ENCODE measurements around the gene SMIM43. TPM values are rescaled to one million over a fixed set of nuclear protein-coding genes. Genes with fewer than 3 reads are reported as not detected.
"Not testable (repeated sequence)": the region's sequence is repeated elsewhere in the genome, so short reads cannot be mapped to it uniquely, and the experiment has no call there.

Gene SMIM43
- total and polyA plus RNA-seq, 2 donors: 0.21 to 0.25 TPM

DNA sequence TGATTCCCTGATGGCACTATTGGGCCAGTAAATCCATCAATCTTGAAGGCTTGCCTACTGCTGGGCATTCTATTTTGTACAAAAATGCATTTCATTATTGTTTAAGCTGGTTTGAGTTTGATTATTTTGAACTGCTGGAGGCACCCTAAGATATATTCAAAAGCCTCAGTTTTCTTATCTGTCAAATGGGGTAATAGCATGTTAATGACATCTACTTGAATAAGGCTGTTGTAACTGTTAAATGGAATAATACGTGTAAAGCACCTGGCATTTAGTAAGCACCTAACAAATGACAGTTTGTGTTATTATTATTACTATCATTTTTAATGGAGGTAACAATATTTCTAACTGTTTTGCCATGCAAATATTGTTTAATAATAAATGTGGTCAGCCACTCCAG, 6.9 kb upstream of the SMIM43 start:
- DNase-seq (ENCODE audit: extremely low spot score): no peak
- no peak overlapping the region for H3K27ac ChIP-seq (ENCODE audit: low read depth)
- WGBS: 87% methylated on average over 1 of the region's 1 CpG

GRCh38 chr4:121769341-121769740, 4.4 kb upstream of the SMIM43 start:
- Histone ChIP-seq H3K27ac (ENCODE audit: low read depth) (no peak overlapping the region), H3K4me1 (ENCODE audit: insufficient read depth) (peaks cover 3% of the 10 kb centered on the region), H3K4me3 (ENCODE audit: low read depth, low read length) (no peak overlapping the region), H3K36me3 (ENCODE audit: insufficient read depth) (no peaks in the 10 kb centered on the region)
- 93% methylated on average over 2 of the region's 2 CpGs for WGBS
- DNase-seq (ENCODE audit: extremely low spot score): no peak

More for the DNA sequence above, 6.9 kb upstream of the SMIM43 start:
- H3K4me3 ChIP-seq (ENCODE audit: low read depth, low read length): no peak overlapping the region
- H3K36me3 ChIP-seq (ENCODE audit: insufficient read depth): no peaks in the 10 kb centered on the region
- no peaks in the 10 kb centered on the region for H3K4me1 ChIP-seq (ENCODE audit: insufficient read depth)

- no peaks in the 10 kb centered on the region for H3K36me3 ChIP-seq (ENCODE audit: insufficient read depth)
- DNase-seq (ENCODE audit: extremely low spot score): no peak
- H3K27ac ChIP-seq (ENCODE audit: low read depth): no peak overlapping the region
- 92% methylated on average over 4 of the region's 4 CpGs for WGBS
- H3K4me1 ChIP-seq (ENCODE audit: insufficient read depth): peaks cover 3% of the 10 kb centered on the region
- no peak overlapping the region for H3K4me3 ChIP-seq (ENCODE audit: low read depth, low read length)
Observed at GRCh38 chr4:121767166-121767565, 2.2 kb upstream of the SMIM43 start.

DNA sequence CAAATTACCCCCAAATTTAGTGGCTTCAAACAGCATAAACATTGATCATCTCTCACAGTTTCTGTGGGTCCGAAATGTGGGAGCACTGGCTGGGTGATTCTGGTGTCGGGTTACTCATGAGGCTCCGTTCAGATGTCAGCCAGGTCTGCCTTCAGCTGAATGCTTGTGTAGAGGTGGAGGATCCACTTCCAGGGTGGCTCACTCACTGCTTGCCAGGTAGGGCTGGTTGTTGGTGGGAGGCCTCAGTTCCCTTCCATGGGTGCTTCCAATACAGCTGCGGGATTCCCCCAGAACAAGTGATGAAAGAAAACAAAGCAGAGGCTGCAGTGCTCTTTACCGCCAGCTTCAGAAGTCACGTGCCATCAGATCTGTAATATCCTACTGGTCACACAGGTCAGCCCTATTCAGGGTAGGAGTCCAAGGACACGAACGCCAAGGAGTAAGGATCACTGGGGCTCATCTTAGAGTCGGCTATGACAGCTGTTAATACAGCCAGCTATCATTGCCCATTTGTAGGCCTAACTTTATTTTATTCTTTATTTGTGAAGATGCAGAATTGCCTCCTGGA, 1.1 kb upstream of the SMIM43 start:
- H3K27ac ChIP-seq (ENCODE audit: low read depth): no peak overlapping the region
- no peaks in the 10 kb centered on the region for H3K36me3 ChIP-seq (ENCODE audit: insufficient read depth)
- WGBS: 83% methylated on average over 9 of the region's 9 CpGs
- H3K4me1 ChIP-seq (ENCODE audit: insufficient read depth): peaks cover 3% of the 10 kb centered on the region
- H3K4me3 ChIP-seq (ENCODE audit: low read depth, low read length): no peak overlapping the region
- DNase-seq (ENCODE audit: extremely low spot score): no peak

- WGBS: 12% methylated on average over 16 of the region's 16 CpGs
- H3K4me3 ChIP-seq (ENCODE audit: low read depth, low read length): peak overlapping the region; percentile 16
Observed at GRCh38 chr4:121765368-121765705, 373 bp upstream of the SMIM43 start.

DNA sequence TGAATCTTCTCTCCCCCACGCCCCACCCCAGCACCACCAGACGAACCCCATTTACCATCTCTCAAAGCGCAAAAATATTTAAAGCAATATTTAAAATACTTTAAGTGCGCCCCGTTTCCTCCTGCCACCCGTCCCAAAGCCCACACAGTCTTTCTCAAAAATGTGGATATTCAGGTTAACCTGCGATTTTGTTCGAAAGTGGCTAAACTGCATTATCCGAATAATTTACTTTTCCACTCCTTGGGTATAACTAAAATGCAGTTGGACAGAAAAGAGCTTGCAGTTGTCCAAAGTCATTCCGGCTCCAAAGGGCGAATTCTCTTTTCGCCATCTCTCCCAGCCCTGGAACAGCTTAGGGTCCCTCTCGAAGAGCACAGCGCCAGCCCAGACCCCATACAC, 662 bp downstream of the SMIM43 start:
- 12% methylated on average over 14 of the region's 14 CpGs for WGBS
- H3K4me3 ChIP-seq (ENCODE audit: low read depth, low read length): peak overlapping the region; percentile 16
- H3K27ac ChIP-seq (ENCODE audit: low read depth): no peak overlapping the region
- no peak for DNase-seq (ENCODE audit: extremely low spot score)
- no peaks in the 10 kb centered on the region for H3K36me3 ChIP-seq (ENCODE audit: insufficient read depth)
- H3K4me1 ChIP-seq (ENCODE audit: insufficient read depth): peaks cover 3% of the 10 kb centered on the region

More at GRCh38 chr4:121765368-121765705, 373 bp upstream of the SMIM43 start:
- no peak for DNase-seq (ENCODE audit: extremely low spot score)
- Histone ChIP-seq H3K36me3 (ENCODE audit: insufficient read depth) (no peaks in the 10 kb centered on the region), H3K4me1 (ENCODE audit: insufficient read depth) (peaks cover 3% of the 10 kb centered on the region), H3K27ac (ENCODE audit: low read depth) (no peak overlapping the region)

- Histone ChIP-seq H3K4me1 (ENCODE audit: insufficient read depth) (peaks cover 3% of the 10 kb centered on the region), H3K36me3 (ENCODE audit: insufficient read depth) (no peaks in the 10 kb centered on the region), H3K27ac (ENCODE audit: low read depth) (no peak overlapping the region), H3K4me3 (ENCODE audit: low read depth, low read length) (no peak overlapping the region)
- no peak for DNase-seq (ENCODE audit: extremely low spot score)
- 53% methylated on average over 3 of the region's 3 CpGs for WGBS
Observed at GRCh38 chr4:121760205-121760604, 4.8 kb downstream of the SMIM43 start.

GRCh38 chr4:121758925-121759568, 5.9 kb downstream of the SMIM43 start:
- no peak overlapping the region for H3K4me3 ChIP-seq (ENCODE audit: low read depth, low read length)
- no peak for DNase-seq (ENCODE audit: extremely low spot score)
- no peaks in the 10 kb centered on the region for H3K4me1 ChIP-seq (ENCODE audit: insufficient read depth)
- 89% methylated on average over 2 of the region's 2 CpGs for WGBS
- no peak overlapping the region for H3K27ac ChIP-seq (ENCODE audit: low read depth)
- H3K36me3 ChIP-seq (ENCODE audit: insufficient read depth): no peaks in the 10 kb centered on the region

DNA sequence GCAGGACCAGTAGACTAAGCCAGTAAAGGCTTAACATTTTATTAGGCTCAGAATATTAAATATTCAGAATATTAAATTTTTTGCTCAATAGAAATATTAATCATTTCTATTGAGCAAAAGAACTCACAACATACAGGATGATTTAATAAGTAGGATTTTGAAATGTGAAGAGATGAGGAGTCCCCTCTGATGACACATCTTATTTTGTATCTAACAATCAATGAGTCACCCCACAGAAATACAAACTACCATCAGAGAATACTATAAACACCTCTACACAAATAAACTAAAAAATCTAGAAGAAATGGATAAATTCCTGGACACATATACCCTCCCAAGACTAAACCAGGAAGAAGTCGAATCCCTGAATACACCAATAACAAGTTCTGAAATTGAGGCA, 12.8 kb downstream of the SMIM43 start:
- not testable (repeated sequence) for DNase-seq (ENCODE audit: extremely low spot score); H3K36me3 ChIP-seq (ENCODE audit: insufficient read depth); H3K27ac ChIP-seq (ENCODE audit: low read depth); H3K4me1 ChIP-seq (ENCODE audit: insufficient read depth); H3K4me3 ChIP-seq (ENCODE audit: low read depth, low read length)
- WGBS: 76% methylated on average over 1 of the region's 1 CpG

GRCh38 chr4:121749225-121749624, 15.7 kb downstream of the SMIM43 start:
- DNase-seq (ENCODE audit: extremely low spot score): no peak
- H3K27ac ChIP-seq (ENCODE audit: low read depth): no peak overlapping the region
- 12% methylated on average over 4 of the region's 4 CpGs for WGBS
- H3K4me3 ChIP-seq (ENCODE audit: low read depth, low read length): no peak overlapping the region
- no peaks in the 10 kb centered on the region for H3K36me3 ChIP-seq (ENCODE audit: insufficient read depth)
- no peaks in the 10 kb centered on the region for H3K4me1 ChIP-seq (ENCODE audit: insufficient read depth)

- H3K36me3 ChIP-seq (ENCODE audit: insufficient read depth): no peaks in the 10 kb centered on the region
- WGBS: 61% methylated on average over 3 of the region's 3 CpGs
- H3K4me3 ChIP-seq (ENCODE audit: low read depth, low read length): no peak overlapping the region
- no peaks in the 10 kb centered on the region for H3K4me1 ChIP-seq (ENCODE audit: insufficient read depth)
- no peak for DNase-seq (ENCODE audit: extremely low spot score)
- H3K27ac ChIP-seq (ENCODE audit: low read depth): no peak overlapping the region
Observed at GRCh38 chr4:121742794-121743193, 22.2 kb downstream of the SMIM43 start.

GRCh38 chr4:121741751-121742150, 23.2 kb downstream of the SMIM43 start:
- Histone ChIP-seq H3K27ac (ENCODE audit: low read depth) (no peak overlapping the region), H3K4me1 (ENCODE audit: insufficient read depth) (no peaks in the 10 kb centered on the region), H3K36me3 (ENCODE audit: insufficient read depth) (no peaks in the 10 kb centered on the region), H3K4me3 (ENCODE audit: low read depth, low read length) (no peak overlapping the region)
- 22% methylated on average over 7 of the region's 7 CpGs for WGBS
- no peak for DNase-seq (ENCODE audit: extremely low spot score)

GRCh38 chr4:121740796-121741409, 24.1 kb downstream of the SMIM43 start:
- H3K27ac ChIP-seq (ENCODE audit: low read depth): no peak overlapping the region
- 77% methylated on average over 12 of the region's 12 CpGs for WGBS
- no peaks in the 10 kb centered on the region for H3K4me1 ChIP-seq (ENCODE audit: insufficient read depth)
- no peak overlapping the region for H3K4me3 ChIP-seq (ENCODE audit: low read depth, low read length)
- no peak for DNase-seq (ENCODE audit: extremely low spot score)
- H3K36me3 ChIP-seq (ENCODE audit: insufficient read depth): no peaks in the 10 kb centered on the region

- Histone ChIP-seq H3K4me1 (ENCODE audit: insufficient read depth) (no peaks in the 10 kb centered on the region), H3K36me3 (ENCODE audit: insufficient read depth) (no peaks in the 10 kb centered on the region), H3K4me3 (ENCODE audit: low read depth, low read length) (no peak overlapping the region), H3K27ac (ENCODE audit: low read depth) (no peak overlapping the region)
- WGBS: 59% methylated on average over 2 of the region's 2 CpGs
- no peak for DNase-seq (ENCODE audit: extremely low spot score)
Observed at GRCh38 chr4:121739575-121739974, 25.4 kb downstream of the SMIM43 start.
